ENCODE measurements around the gene NMNAT2. TPM values are rescaled to one million over a fixed set of nuclear protein-coding genes. Genes with fewer than 3 reads are reported as not detected.
A peak's percentile ranks its signal among the peaks of the same experiment; 100 is the strongest.
"Not testable (repeated sequence)": the region's sequence is repeated elsewhere in the genome, so short reads cannot be mapped to it uniquely, and the experiment has no call there.

The NMNAT2 gene
- total RNA-seq, 1 donor from 2014 or later = 0.49 TPM

DNA sequence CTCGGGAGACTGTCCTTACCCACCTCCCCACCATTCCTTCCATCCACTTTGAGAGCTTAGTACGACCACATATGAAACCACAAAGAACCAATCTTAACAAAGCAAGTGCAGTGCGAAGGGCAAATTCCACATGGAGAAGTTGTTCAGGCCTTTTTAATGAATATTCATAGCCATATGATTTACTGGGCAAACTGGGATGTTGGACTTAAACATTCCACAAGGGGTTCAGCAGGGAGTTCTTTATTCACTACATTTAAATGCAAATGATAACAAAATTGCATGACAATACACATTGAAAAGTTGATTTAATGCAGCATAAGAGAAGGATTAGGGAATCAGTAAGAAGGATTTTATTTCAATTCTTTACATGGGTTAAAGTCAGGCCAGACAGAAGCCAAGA, 14.7 kb downstream of the NMNAT2 start:
- no peak overlapping the region for H3K9ac ChIP-seq
- Mint-ChIP-seq H3K36me3 (no peaks in the 10 kb centered on the region), H3K4me3 (no peak overlapping the region), H3K4me1 (peaks cover 26% of the 10 kb centered on the region), H3K27ac (no peak overlapping the region), H3K27me3 (ENCODE audit: insufficient read depth, low read depth) (peaks cover 2% of the 10 kb centered on the region), H3K9me3 (no peaks in the 10 kb centered on the region)
- no peak overlapping the region for H2AFZ ChIP-seq (replicated peaks)
- no peak overlapping the region for H3K4me3 ChIP-seq
- peaks cover 23% of the 10 kb centered on the region for H3F3A ChIP-seq (ENCODE audit: low read depth)
- no peaks in the 10 kb centered on the region for H3K9me3 ChIP-seq (ENCODE audit: low read depth)
- no peaks in the 10 kb centered on the region for H3K79me2 ChIP-seq (ENCODE audit: low read depth)
- no peaks in the 10 kb centered on the region for H3K27me3 ChIP-seq
- H3K36me3 ChIP-seq = no peaks in the 10 kb centered on the region
- no peak for TF ChIP-seq EZH2phosphoT487 (IDR thresholded peaks at IDR 0.05)
- TF ChIP-seq, protein P1, sequence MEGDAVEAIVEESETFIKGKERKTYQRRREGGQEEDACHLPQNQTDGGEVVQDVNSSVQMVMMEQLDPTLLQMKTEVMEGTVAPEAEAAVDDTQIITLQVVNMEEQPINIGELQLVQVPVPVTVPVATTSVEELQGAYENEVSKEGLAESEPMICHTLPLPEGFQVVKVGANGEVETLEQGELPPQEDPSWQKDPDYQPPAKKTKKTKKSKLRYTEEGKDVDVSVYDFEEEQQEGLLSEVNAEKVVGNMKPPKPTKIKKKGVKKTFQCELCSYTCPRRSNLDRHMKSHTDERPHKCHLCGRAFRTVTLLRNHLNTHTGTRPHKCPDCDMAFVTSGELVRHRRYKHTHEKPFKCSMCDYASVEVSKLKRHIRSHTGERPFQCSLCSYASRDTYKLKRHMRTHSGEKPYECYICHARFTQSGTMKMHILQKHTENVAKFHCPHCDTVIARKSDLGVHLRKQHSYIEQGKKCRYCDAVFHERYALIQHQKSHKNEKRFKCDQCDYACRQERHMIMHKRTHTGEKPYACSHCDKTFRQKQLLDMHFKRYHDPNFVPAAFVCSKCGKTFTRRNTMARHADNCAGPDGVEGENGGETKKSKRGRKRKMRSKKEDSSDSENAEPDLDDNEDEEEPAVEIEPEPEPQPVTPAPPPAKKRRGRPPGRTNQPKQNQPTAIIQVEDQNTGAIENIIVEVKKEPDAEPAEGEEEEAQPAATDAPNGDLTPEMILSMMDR (IDR thresholded peaks at IDR 0.05) = no peak
- TF ChIP-seq EZH2 (IDR thresholded peaks at IDR 0.05) = no peak
- peak; percentile 24 for DNase-seq (ENCODE audit: low spot score)
- peaks cover 24% of the 10 kb centered on the region for H3K4me1 ChIP-seq
- H4K20me1 ChIP-seq (ENCODE audit: low read depth) = peaks cover 9% of the 10 kb centered on the region
- no peak overlapping the region for H3K27ac ChIP-seq
- H3K4me2 ChIP-seq = peak overlapping the region; percentile 34

DNA sequence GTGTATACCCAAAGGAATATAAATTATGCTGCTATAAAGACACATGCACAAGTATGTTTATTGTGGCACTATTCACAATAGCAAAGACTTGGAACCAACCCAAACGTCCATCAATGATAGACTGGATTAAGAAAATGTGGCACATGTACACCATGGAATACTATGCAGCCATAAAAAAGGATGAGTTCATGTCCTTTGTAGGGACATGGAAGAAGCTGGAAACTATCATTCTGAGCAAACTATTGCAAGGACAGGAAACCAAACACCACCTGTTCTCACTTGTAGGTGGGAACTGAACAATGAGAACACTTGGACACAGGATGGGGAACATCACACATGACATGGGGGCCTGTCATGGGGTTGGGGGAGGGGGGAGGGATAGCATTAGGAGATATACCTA, 16.6 kb downstream of the NMNAT2 start:
- H3K9me3 Mint-ChIP-seq; H3K27ac ChIP-seq; H3K79me2 ChIP-seq (ENCODE audit: low read depth); H3K27me3 ChIP-seq; H4K20me1 ChIP-seq (ENCODE audit: low read depth); H3K36me3 Mint-ChIP-seq; H3K9ac ChIP-seq; H3K36me3 ChIP-seq; H2AFZ ChIP-seq (replicated peaks); H3K4me3 ChIP-seq; DNase-seq (ENCODE audit: low spot score); H3K4me3 Mint-ChIP-seq; H3K27ac Mint-ChIP-seq; H3K4me2 ChIP-seq; H3K9me3 ChIP-seq (ENCODE audit: low read depth); H3K27me3 Mint-ChIP-seq (ENCODE audit: insufficient read depth, low read depth): not testable (repeated sequence)
- Histone ChIP-seq H3F3A (ENCODE audit: low read depth) (peaks cover 23% of the 10 kb centered on the region), H3K4me1 (peaks cover 24% of the 10 kb centered on the region)
- peaks cover 26% of the 10 kb centered on the region for H3K4me1 Mint-ChIP-seq

DNA sequence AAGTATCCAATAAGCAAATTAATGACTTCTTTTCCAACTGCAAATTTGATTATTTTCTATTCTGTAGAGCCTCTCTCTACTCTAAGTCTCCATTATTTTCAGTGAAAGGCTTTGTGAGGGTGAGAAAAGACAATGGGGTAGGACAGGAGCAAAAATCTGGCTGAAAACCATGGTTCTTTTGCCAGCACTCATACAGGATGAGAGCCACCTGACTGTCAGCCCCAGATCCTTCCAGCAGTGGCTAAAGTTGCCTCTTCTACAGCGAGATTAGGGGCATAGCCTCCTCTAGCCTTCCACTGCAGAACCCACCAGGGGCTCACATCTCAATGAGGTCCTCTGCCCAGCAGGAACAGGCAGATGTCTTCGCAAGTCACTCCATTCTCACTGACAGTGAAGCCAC, 23.7 kb downstream of the NMNAT2 start:
- no peaks in the 10 kb centered on the region for H3K4me1 ChIP-seq
- Mint-ChIP-seq H3K36me3 (no peaks in the 10 kb centered on the region), H3K27me3 (ENCODE audit: insufficient read depth, low read depth) (peaks cover 2% of the 10 kb centered on the region), H3K9me3 (no peaks in the 10 kb centered on the region), H3K4me3 (no peak overlapping the region), H3K4me1 (no peaks in the 10 kb centered on the region), H3K27ac (no peak overlapping the region)
- no peaks in the 10 kb centered on the region for H3K27me3 ChIP-seq
- TF ChIP-seq EZH2phosphoT487 (IDR thresholded peaks at IDR 0.05) (no peak), EZH2 (IDR thresholded peaks at IDR 0.05) (no peak)
- TF ChIP-seq, protein P1 (IDR thresholded peaks at IDR 0.05) = no peak
- H4K20me1 ChIP-seq (ENCODE audit: low read depth) = no peaks in the 10 kb centered on the region
- no peaks in the 10 kb centered on the region for H3K9me3 ChIP-seq (ENCODE audit: low read depth)
- no peak overlapping the region for H2AFZ ChIP-seq (replicated peaks)
- no peaks in the 10 kb centered on the region for H3F3A ChIP-seq (ENCODE audit: low read depth)
- no peaks in the 10 kb centered on the region for H3K36me3 ChIP-seq
- H3K9ac ChIP-seq = no peak overlapping the region
- H3K79me2 ChIP-seq (ENCODE audit: low read depth) = no peaks in the 10 kb centered on the region
- H3K4me2 ChIP-seq = no peak overlapping the region
- no peak overlapping the region for H3K27ac ChIP-seq
- no peak overlapping the region for H3K4me3 ChIP-seq
- DNase-seq (ENCODE audit: low spot score) = no peak

DNA sequence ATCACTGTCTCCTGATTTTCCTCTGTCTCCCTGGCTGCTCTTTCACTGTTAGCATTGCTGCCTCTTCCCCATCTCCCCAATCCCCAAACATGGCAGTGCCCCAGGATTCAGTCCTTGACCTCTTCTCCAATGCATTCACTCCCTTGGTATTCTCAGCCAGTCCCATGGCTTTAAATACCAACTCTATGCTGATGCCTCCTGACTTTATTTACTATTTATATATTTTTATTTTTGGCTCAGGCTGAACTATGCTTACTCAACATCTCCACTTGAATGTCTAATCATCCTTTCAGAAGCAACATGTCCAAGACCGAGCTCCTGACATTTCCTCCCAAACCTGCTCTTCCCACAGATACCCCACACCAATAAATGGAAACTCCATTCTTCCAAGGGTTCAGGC, 26.3 kb downstream of the NMNAT2 start:
- Mint-ChIP-seq H3K27me3 (ENCODE audit: insufficient read depth, low read depth) (no peaks in the 10 kb centered on the region), H3K36me3 (no peaks in the 10 kb centered on the region), H3K27ac (no peak overlapping the region), H3K4me3 (no peak overlapping the region), H3K4me1 (peaks cover 8% of the 10 kb centered on the region), H3K9me3 (no peaks in the 10 kb centered on the region)
- TF ChIP-seq EZH2 (IDR thresholded peaks at IDR 0.05) (no peak), EZH2phosphoT487 (IDR thresholded peaks at IDR 0.05) (no peak)
- TF ChIP-seq, protein P1 (IDR thresholded peaks at IDR 0.05) = no peak
- Histone ChIP-seq H3K79me2 (ENCODE audit: low read depth) (no peaks in the 10 kb centered on the region), H3K27me3 (no peaks in the 10 kb centered on the region), H3K9ac (no peak overlapping the region), H4K20me1 (ENCODE audit: low read depth) (no peaks in the 10 kb centered on the region), H3K4me1 (peaks cover 7% of the 10 kb centered on the region), H3K4me3 (no peak overlapping the region), H3K9me3 (ENCODE audit: low read depth) (no peaks in the 10 kb centered on the region), H3K4me2 (no peak overlapping the region), H2AFZ (replicated peaks) (no peak overlapping the region), H3K27ac (no peak overlapping the region), H3F3A (ENCODE audit: low read depth) (no peaks in the 10 kb centered on the region), H3K36me3 (no peaks in the 10 kb centered on the region)
- no peak for DNase-seq (ENCODE audit: low spot score)
